SK-N-SH treated with all-trans-retinoic acid at 6 μM for 48 hours (cell line): ENCODE results near the gene GFM2.
A peak's percentile ranks its signal among the peaks of the same experiment; 100 is the strongest.

Experiments
- ATAC-seq: fragments of 200-7000 bp; cut with Tn5 transposase; 3 replicates; pipeline ENCODE4 v1.9.1; 2020; ENCODE audit warnings: mild to moderate bottlenecking, moderate library complexity
- ARNTL ChIP-seq: fragments of 450-650 bp; formaldehyde crosslinking; IDR thresholded peaks from 2 replicates; pipeline ENCODE4 v1.5.0; 2020; ENCODE audit warnings: low read depth, mild to moderate bottlenecking, moderate library complexity, borderline replicate concordance
- BACH2 ChIP-seq: fragments of 250-450 bp; sonication (Bioruptor Pico); IDR thresholded peaks from 2 replicates; pipeline ENCODE4 v1.9.0; 2021; ENCODE audit warnings: mild to moderate bottlenecking, borderline replicate concordance
- CSDC2 ChIP-seq: fragments of 250-450 bp; sonication (Bioruptor Pico); IDR thresholded peaks from 2 replicates; pipeline ENCODE4 v1.5.0; 2020; ENCODE audit warnings: mild to moderate bottlenecking, moderate library complexity
- ESRRG ChIP-seq: fragments of 250-450 bp; sonication (Bioruptor Pico); IDR thresholded peaks from 2 replicates; pipeline ENCODE4 v1.6.1; 2021; ENCODE audit warnings: mild to moderate bottlenecking
- GLIS3 ChIP-seq: fragments of 250-450 bp; sonication (Bioruptor Pico); IDR thresholded peaks from 2 replicates; pipeline ENCODE4 v1.5.0; 2020; ENCODE audit warnings: mild to moderate bottlenecking, moderate library complexity
- ISL1 ChIP-seq: fragments of 250-450 bp; sonication (Bioruptor Pico); IDR thresholded peaks from 2 replicates; pipeline ENCODE4 v2.1.2; 2022; ENCODE audit warnings: mild to moderate bottlenecking, moderate library complexity
- OSR1 ChIP-seq: fragments of 250-450 bp; sonication (Bioruptor Pico); IDR thresholded peaks from 2 replicates; pipeline ENCODE4 v1.8.0; 2022; ENCODE audit warnings: moderate library complexity, mild to moderate bottlenecking, inconsistent platforms
- POU6F1 ChIP-seq: fragments of 250-450 bp; sonication (Bioruptor Pico); IDR thresholded peaks from 2 replicates; pipeline ENCODE4 v1.8.0; 2021; ENCODE audit warnings: low read depth, mild to moderate bottlenecking, moderate library complexity, borderline replicate concordance
- PPARA ChIP-seq: fragments of 250-450 bp; sonication (Bioruptor Pico); IDR thresholded peaks from 2 replicates; pipeline ENCODE4 v1.5.0; 2020; ENCODE audit warnings: mild to moderate bottlenecking, borderline replicate concordance
- RARB ChIP-seq: fragments of 250-450 bp; sonication (Bioruptor Pico); IDR thresholded peaks from 2 replicates; pipeline ENCODE4 v1.8.0; 2021; ENCODE audit warnings: mild to moderate bottlenecking, moderate library complexity
- SNAI2 ChIP-seq: fragments of 250-450 bp; sonication (Bioruptor Pico); IDR thresholded peaks from 2 replicates; pipeline ENCODE4 v1.5.0; 2020; ENCODE audit warnings: mild to moderate bottlenecking, moderate library complexity
- TCF4 ChIP-seq: fragments of 250-450 bp; sonication (Bioruptor Pico); IDR thresholded peaks from 2 replicates; pipeline ENCODE4 v1.8.0; 2021; ENCODE audit warnings: mild to moderate bottlenecking, moderate library complexity, borderline replicate concordance
- TOX ChIP-seq: fragments of 250-450 bp; sonication (Bioruptor Pico); IDR thresholded peaks from 2 replicates; pipeline ENCODE4 v1.8.0; 2021; ENCODE audit warnings: mild to moderate bottlenecking, moderate library complexity, borderline replicate concordance
- TSHZ2 ChIP-seq: fragments of 250-450 bp; sonication (Bioruptor Pico); IDR thresholded peaks from 2 replicates; pipeline ENCODE4 v1.5.0; 2020; ENCODE audit warnings: mild to moderate bottlenecking, moderate library complexity
- ZC3H10 ChIP-seq: fragments of 250-450 bp; sonication (Bioruptor Pico); IDR thresholded peaks from 2 replicates; pipeline ENCODE4 v1.5.1; 2021; ENCODE audit warnings: mild to moderate bottlenecking, moderate library complexity
- ZFP3 ChIP-seq: fragments of 250-450 bp; sonication (Bioruptor Pico); IDR thresholded peaks from 2 replicates; pipeline ENCODE4 v1.5.0; 2020; ENCODE audit warnings: mild to moderate bottlenecking, moderate library complexity
- ZFP30 ChIP-seq: fragments of 450-650 bp; formaldehyde crosslinking; IDR thresholded peaks from 2 replicates; pipeline ENCODE4 v1.5.0; 2022; ENCODE audit warnings: mild to moderate bottlenecking, moderate library complexity
- ZNF565 ChIP-seq: fragments of 450-650 bp; formaldehyde crosslinking; conservative IDR thresholded peaks from 2 replicates; pipeline ENCODE4 v1.5.0; 2020; ENCODE audit warnings: low read depth, mild to moderate bottlenecking, moderate library complexity
- ZNF70 ChIP-seq: fragments of 450-650 bp; formaldehyde crosslinking; IDR thresholded peaks from 2 replicates; pipeline ENCODE4 v1.5.0; 2020; ENCODE audit warnings: mild to moderate bottlenecking, moderate library complexity
- ZNF8 ChIP-seq: fragments of 450-650 bp; formaldehyde crosslinking; IDR thresholded peaks from 2 replicates; pipeline ENCODE4 v1.5.0; 2020; ENCODE audit warnings: mild to moderate bottlenecking, moderate library complexity

The GFM2 gene

GRCh38 chr5:74772359-74772758 is 5.4 kb upstream of the GFM2 start:
- no peak for ATAC-seq
- TF ChIP-seq SNAI2 (CRISPR knock-in tag): no peak
- TF ChIP-seq PPARA (CRISPR knock-in tag): no peak
- no peak for TF ChIP-seq CSDC2 (CRISPR knock-in tag)
- no peak for TF ChIP-seq ISL1 (CRISPR knock-in tag)

GRCh38 chr5:74767579-74767913 is 629 bp upstream of the GFM2 start:
- ATAC-seq: peak; percentile 62
- no peak for TF ChIP-seq GLIS3 (CRISPR knock-in tag)
- TF ChIP-seq ZNF8 (CRISPR knock-in tag): no peak
- no peak for TF ChIP-seq ISL1 (CRISPR knock-in tag)
- TF ChIP-seq ZFP3 (CRISPR knock-in tag): no peak
- no peak for TF ChIP-seq CSDC2 (CRISPR knock-in tag)
- TF ChIP-seq ARNTL (CRISPR knock-in tag): no peak
- no peak for TF ChIP-seq TOX (CRISPR knock-in tag)
- TF ChIP-seq TSHZ2 (CRISPR knock-in tag): no peak
- TF ChIP-seq ZNF70 (CRISPR knock-in tag): no peak
- no peak for TF ChIP-seq TCF4 (CRISPR knock-in tag)
- no peak for TF ChIP-seq ZC3H10 (CRISPR knock-in tag)
- no peak for TF ChIP-seq ZFP30 (CRISPR knock-in tag)
- no peak for TF ChIP-seq BACH2 (CRISPR knock-in tag)

- peak; percentile 60 for ATAC-seq
Measured at GRCh38 chr5:74766418-74766848, 484 bp downstream of the GFM2 start.

More at GRCh38 chr5:74766418-74766848, 484 bp downstream of the GFM2 start:
- no peak for TF ChIP-seq TOX (CRISPR knock-in tag)
- TF ChIP-seq CSDC2 (CRISPR knock-in tag): no peak
- no peak for TF ChIP-seq ESRRG (CRISPR knock-in tag)
- no peak for TF ChIP-seq BACH2 (CRISPR knock-in tag)
- no peak for TF ChIP-seq ISL1 (CRISPR knock-in tag)
- TF ChIP-seq ZFP30 (CRISPR knock-in tag): no peak
- no peak for TF ChIP-seq PPARA (CRISPR knock-in tag)
- no peak for TF ChIP-seq TCF4 (CRISPR knock-in tag)
- TF ChIP-seq POU6F1 (CRISPR knock-in tag): no peak
- no peak for TF ChIP-seq ZNF565 (CRISPR knock-in tag)
- no peak for TF ChIP-seq RARB
- no peak for TF ChIP-seq ZNF70 (CRISPR knock-in tag)
- TF ChIP-seq GLIS3 (CRISPR knock-in tag): no peak
- TF ChIP-seq ZNF8 (CRISPR knock-in tag): no peak
- TF ChIP-seq OSR1 (CRISPR knock-in tag): no peak
- TF ChIP-seq TSHZ2 (CRISPR knock-in tag): no peak
